Mammary epithelial cell (primary cell): Measurements from ENCODE around the gene NPAS3.

Experiments used
- EZH2 ChIP-seq: IDR thresholded peaks from 2 replicates; pipeline ENCODE4 v1.6.1; 2012; ENCODE audit warnings: low read length, inconsistent platforms, borderline replicate concordance
- TF ChIP-seq, protein P1 (sequence below), 2 donors: IDR thresholded peaks in 1 of 2; conservative IDR thresholded peaks in 1 of 2; 2 replicates each; pipeline ENCODE4 v1.5.1; 2011 to 2012; ENCODE audit warnings: inconsistent platforms in 2 of 2, low read length in 2 of 2, mild to moderate bottlenecking in 2 of 2, control low read depth in 1 of 2, low read depth in 1 of 2; ENCODE audit not compliant: insufficient read depth in 1 of 2; ENCODE audit errors: extremely low read depth in 1 of 2

- TF ChIP-seq, protein P1, sequence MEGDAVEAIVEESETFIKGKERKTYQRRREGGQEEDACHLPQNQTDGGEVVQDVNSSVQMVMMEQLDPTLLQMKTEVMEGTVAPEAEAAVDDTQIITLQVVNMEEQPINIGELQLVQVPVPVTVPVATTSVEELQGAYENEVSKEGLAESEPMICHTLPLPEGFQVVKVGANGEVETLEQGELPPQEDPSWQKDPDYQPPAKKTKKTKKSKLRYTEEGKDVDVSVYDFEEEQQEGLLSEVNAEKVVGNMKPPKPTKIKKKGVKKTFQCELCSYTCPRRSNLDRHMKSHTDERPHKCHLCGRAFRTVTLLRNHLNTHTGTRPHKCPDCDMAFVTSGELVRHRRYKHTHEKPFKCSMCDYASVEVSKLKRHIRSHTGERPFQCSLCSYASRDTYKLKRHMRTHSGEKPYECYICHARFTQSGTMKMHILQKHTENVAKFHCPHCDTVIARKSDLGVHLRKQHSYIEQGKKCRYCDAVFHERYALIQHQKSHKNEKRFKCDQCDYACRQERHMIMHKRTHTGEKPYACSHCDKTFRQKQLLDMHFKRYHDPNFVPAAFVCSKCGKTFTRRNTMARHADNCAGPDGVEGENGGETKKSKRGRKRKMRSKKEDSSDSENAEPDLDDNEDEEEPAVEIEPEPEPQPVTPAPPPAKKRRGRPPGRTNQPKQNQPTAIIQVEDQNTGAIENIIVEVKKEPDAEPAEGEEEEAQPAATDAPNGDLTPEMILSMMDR (conservative IDR thresholded peaks at IDR 0.05 in 1 of 2, IDR thresholded peaks at IDR 0.05 in 1 of 2; ENCODE audit: extremely low read depth in 1 of 2, insufficient read depth in 1 of 2, low read depth in 1 of 2, low read length in 2 of 2), result no peak
- TF ChIP-seq EZH2, result no peak
These were observed 335.3 kb downstream of the NPAS3 start for GRCh38 chr14:33273978-33274377.
